Neural cell (in vitro differentiated cells): ENCODE results near the gene FAM117B. TPM values are rescaled to one million over a fixed set of nuclear protein-coding genes. Genes with fewer than 3 reads are reported as not detected.

Experiments used
- H2AFZ ChIP-seq: fragments of 200-600, 300-800 bp; sonication (generic), shearing (Covaris generic); 2 replicates; pipeline ENCODE4 v1.6.0; 2014; ENCODE audit warnings: low read depth, mild to moderate bottlenecking, antibody characterized with exemption, low read length, moderate library complexity
- H3F3A ChIP-seq: fragments of 200-600 bp; shearing (Covaris generic); 2 replicates; pipeline ENCODE4 v1.6.1; 2016; ENCODE audit warnings: mild to moderate bottlenecking, moderate library complexity, mixed read lengths, antibody characterized with exemption, low read length; ENCODE audit not compliant: insufficient read depth, poor library complexity, severe bottlenecking
- H3K27ac ChIP-seq: fragments of 200-600, 300-800 bp; sonication (generic), shearing (Covaris generic); 2 replicates; pipeline ENCODE4 v1.5.1; 2014; ENCODE audit warnings: mild to moderate bottlenecking, low read length, moderate library complexity
- H3K27me3 ChIP-seq: fragments of 300-800, 200-600 bp; sonication (generic), shearing (Covaris generic); 2 replicates; pipeline ENCODE4 v1.6.0; 2014; ENCODE audit warnings: mild to moderate bottlenecking, low read depth, low read length, moderate library complexity; ENCODE audit not compliant: insufficient read depth
- H3K36me3 ChIP-seq: fragments of 300-800, 200-600 bp; sonication (generic), shearing (Covaris generic); 2 replicates; pipeline ENCODE4 v1.5.1; 2014; ENCODE audit warnings: mild to moderate bottlenecking, antibody characterized with exemption, low read length, moderate library complexity; ENCODE audit not compliant: insufficient read depth
- H3K4me2 ChIP-seq: fragments of 300-800, 200-600 bp; sonication (generic), shearing (Covaris generic); 2 replicates; pipeline ENCODE4 v1.6.0; 2014; ENCODE audit warnings: mild to moderate bottlenecking, low read length
- H3K4me3 ChIP-seq: fragments of 300-800, 200-600 bp; sonication (generic), shearing (Covaris generic); 2 replicates; pipeline ENCODE4 v1.5.1; 2014; ENCODE audit warnings: mild to moderate bottlenecking, low read length, moderate library complexity
- H3K79me2 ChIP-seq: fragments of 200-600 bp; shearing (Covaris generic); replicated peaks from 2 replicates; pipeline ENCODE4 v1.6.0; 2014; ENCODE audit warnings: mild to moderate bottlenecking, low read length, moderate library complexity; ENCODE audit not compliant: insufficient read depth
- H3K9ac ChIP-seq: fragments of 300-800, 200-600 bp; sonication (generic), shearing (Covaris generic); 2 replicates; pipeline ENCODE4 v1.6.1; 2016; ENCODE audit warnings: mild to moderate bottlenecking, low read length, mixed read lengths
- H3K9me2 ChIP-seq: fragments of 200-600 bp; shearing (Covaris generic); 2 replicates; pipeline ENCODE4 v1.6.1; 2016; ENCODE audit warnings: mild to moderate bottlenecking, low read length, mixed read lengths; ENCODE audit not compliant: insufficient read depth
- H3K9me3 ChIP-seq: fragments of 200-600, 300-800 bp; sonication (generic), shearing (Covaris generic); 2 replicates; pipeline ENCODE4 v1.6.1; 2016; ENCODE audit warnings: mild to moderate bottlenecking, mixed run types, low read length, moderate library complexity, mixed read lengths
- H4K20me1 ChIP-seq: fragments of 200-600 bp; shearing (Covaris generic); 2 replicates; pipeline ENCODE4 v1.6.1; 2016; ENCODE audit warnings: mild to moderate bottlenecking, mixed run types; ENCODE audit not compliant: insufficient read depth
- CTCF ChIP-seq: fragments of 450-650 bp; IDR thresholded peaks from 2 replicates; pipeline ENCODE4 v1.5.1; 2014; ENCODE audit warnings: antibody characterized with exemption, mild to moderate bottlenecking, moderate library complexity; ENCODE audit not compliant: poor library complexity, severe bottlenecking
- EP300 ChIP-seq: fragments of 450-650 bp; conservative IDR thresholded peaks from 2 replicates; pipeline ENCODE4 v1.6.1; 2014; ENCODE audit warnings: antibody characterized with exemption, mild to moderate bottlenecking, moderate library complexity; ENCODE audit not compliant: poor library complexity, severe bottlenecking
- EZH2 ChIP-seq: fragments of 200-600, 300-800 bp; shearing (Covaris generic), sonication (generic); IDR thresholded peaks from 2 replicates; pipeline ENCODE4 v1.6.1; 2014; ENCODE audit warnings: antibody characterized with exemption, low read length, borderline replicate concordance, mild to moderate bottlenecking; ENCODE audit not compliant: insufficient read depth, poor library complexity, severe bottlenecking
- MXI1 ChIP-seq: fragments of 450-650 bp; conservative IDR thresholded peaks from 2 replicates; pipeline ENCODE4 v1.6.1; 2014; ENCODE audit warnings: antibody characterized with exemption, mild to moderate bottlenecking; ENCODE audit not compliant: poor library complexity, severe bottlenecking
- POLR2AphosphoS5 ChIP-seq: IDR thresholded peaks from 2 replicates; pipeline ENCODE4 v1.6.1; 2012
- RAD21 ChIP-seq: fragments of 450-650 bp; conservative IDR thresholded peaks from 2 replicates; pipeline ENCODE4 v1.6.1; 2014; ENCODE audit warnings: antibody characterized with exemption, mild to moderate bottlenecking, moderate library complexity
- REST ChIP-seq: IDR thresholded peaks from 2 replicates; pipeline ENCODE4 v1.6.1; 2012; ENCODE audit warnings: borderline replicate concordance
- SMC3 ChIP-seq: fragments of 450-650 bp; conservative IDR thresholded peaks from 2 replicates; pipeline ENCODE4 v1.6.1; 2014; ENCODE audit warnings: antibody characterized with exemption, mild to moderate bottlenecking, moderate library complexity; ENCODE audit not compliant: poor library complexity
- TAF1 ChIP-seq: IDR thresholded peaks from 2 replicates; pipeline ENCODE4 v1.6.1; 2012; ENCODE audit warnings: low read depth
- polyA plus RNA-seq: library from polyadenylated mRNA; depleted of rRNA; stranded (reverse); fragments of >200 nt; gene quantifications from 2 replicates; pipeline ENCODE4 v1.2.3, GENCODE V29; 2014

Gene FAM117B
- polyA plus RNA-seq, 1 donor from 2014 or later = 32.9 TPM

DNA sequence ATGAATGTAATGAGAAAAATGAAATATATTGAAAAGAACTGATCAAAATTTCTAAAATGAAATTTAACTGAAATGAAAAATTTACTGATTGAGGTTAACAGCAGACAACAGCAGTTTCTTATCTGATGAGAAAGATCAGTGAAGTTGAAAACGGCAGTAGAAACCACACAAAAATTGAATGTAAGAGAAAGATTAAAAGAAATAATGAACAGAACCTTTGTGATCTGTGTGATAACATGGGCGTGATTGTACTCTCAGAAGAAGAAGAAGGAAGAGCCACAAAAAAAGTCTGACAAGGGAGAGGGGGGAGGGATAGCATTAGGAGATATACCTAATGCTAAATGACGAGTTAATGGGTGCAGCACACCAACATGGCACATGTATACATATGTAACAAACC is 45.2 kb downstream of the FAM117B start:
- H3K36me3 ChIP-seq = no peaks in the 10 kb centered on the region
- H2AFZ ChIP-seq = no peak overlapping the region
- no peak overlapping the region for H3K4me2 ChIP-seq
- no peaks in the 10 kb centered on the region for H3K9me2 ChIP-seq
- H3K9me3 ChIP-seq = no peaks in the 10 kb centered on the region
- H3F3A ChIP-seq = no peaks in the 10 kb centered on the region
- no peak for TF ChIP-seq POLR2AphosphoS5
- no peak overlapping the region for H3K4me3 ChIP-seq
- H3K79me2 ChIP-seq = peaks cover 41% of the 10 kb centered on the region
- H3K9ac ChIP-seq = no peak overlapping the region
- H4K20me1 ChIP-seq = no peaks in the 10 kb centered on the region
- H3K27ac ChIP-seq = no peak overlapping the region
- H3K27me3 ChIP-seq = no peaks in the 10 kb centered on the region

GRCh38 chr2:202680512-202680911 is 45.7 kb downstream of the FAM117B start:
- Histone ChIP-seq H3K79me2 (peaks cover 41% of the 10 kb centered on the region), H2AFZ (no peak overlapping the region)

GRCh38 chr2:202681688-202682205 is 47.0 kb downstream of the FAM117B start:
- no peak overlapping the region for H3K4me3 ChIP-seq
- no peak overlapping the region for H3K9ac ChIP-seq
- H3K4me2 ChIP-seq = no peak overlapping the region
- no peaks in the 10 kb centered on the region for H3K9me2 ChIP-seq
- H3K36me3 ChIP-seq = no peaks in the 10 kb centered on the region
- H3F3A ChIP-seq = no peaks in the 10 kb centered on the region
- no peak for TF ChIP-seq POLR2AphosphoS5
- TF ChIP-seq RAD21 = no peak
- no peak for TF ChIP-seq CTCF
- no peak for TF ChIP-seq EP300
- no peak for TF ChIP-seq SMC3
- TF ChIP-seq REST = no peak
- no peak for TF ChIP-seq MXI1
- no peak for TF ChIP-seq EZH2
- no peak for TF ChIP-seq TAF1
- no peak overlapping the region for H3K27ac ChIP-seq
- H3K9me3 ChIP-seq = no peaks in the 10 kb centered on the region
- H4K20me1 ChIP-seq = no peaks in the 10 kb centered on the region
- no peak overlapping the region for H2AFZ ChIP-seq
- no peaks in the 10 kb centered on the region for H3K27me3 ChIP-seq
- peaks cover 41% of the 10 kb centered on the region for H3K79me2 ChIP-seq

More at GRCh38 chr2:202680512-202680911, 45.7 kb downstream of the FAM117B start:
- Histone ChIP-seq H3K4me3 (no peak overlapping the region), H3K9me3 (no peaks in the 10 kb centered on the region), H3K27me3 (no peaks in the 10 kb centered on the region), H3K4me2 (no peak overlapping the region), H3K9me2 (no peaks in the 10 kb centered on the region), H3F3A (no peaks in the 10 kb centered on the region), H3K27ac (no peak overlapping the region), H3K9ac (no peak overlapping the region), H3K36me3 (no peaks in the 10 kb centered on the region), H4K20me1 (no peaks in the 10 kb centered on the region)
- TF ChIP-seq POLR2AphosphoS5 (no peak), EP300 (no peak), TAF1 (no peak), CTCF (no peak), RAD21 (no peak), MXI1 (no peak)
